SU-DHL-6 (cell line): ENCODE data around the gene MYRF.

ENCODE experiments used
- H2AFZ ChIP-seq: fragments of 200-600 bp; sonication (generic); 2 replicates; pipeline ENCODE4 v1.6.1; 2014; ENCODE audit warnings: low read depth, mild to moderate bottlenecking, moderate library complexity, mixed read lengths, antibody characterized with exemption, low read length; ENCODE audit not compliant: severe bottlenecking
- H3F3A ChIP-seq: fragments of 200-600 bp; shearing (Covaris generic); 2 replicates; pipeline ENCODE4 v1.6.0; 2016; ENCODE audit warnings: antibody characterized with exemption, mild to moderate bottlenecking; ENCODE audit not compliant: insufficient read depth
- H3K27ac ChIP-seq: fragments of 200-600 bp; sonication (generic); 2 replicates; pipeline ENCODE4 v1.5.1; 2016; ENCODE audit warnings: low read depth, mild to moderate bottlenecking, low read length, moderate library complexity, mixed read lengths
- H3K27me3 ChIP-seq: fragments of 200-600 bp; sonication (generic), shearing (Covaris generic); 2 replicates; pipeline ENCODE4 v1.6.0; 2014; ENCODE audit warnings: mild to moderate bottlenecking, low read length
- H3K36me3 ChIP-seq: fragments of 200-600 bp; sonication (generic); 2 replicates; pipeline ENCODE4 v1.6.1; 2014; ENCODE audit warnings: mild to moderate bottlenecking, low read length, mixed read lengths
- H3K4me2 ChIP-seq: fragments of 300-600, 200-600 bp; shearing (Covaris generic), sonication (generic); 2 replicates; pipeline ENCODE4 v1.6.0; 2014; ENCODE audit warnings: low read length, low read depth, mild to moderate bottlenecking; ENCODE audit not compliant: poor library complexity, severe bottlenecking
- H3K4me3 ChIP-seq: fragments of 200-600 bp; sonication (generic); 2 replicates; pipeline ENCODE4 v1.5.1; 2014; ENCODE audit warnings: antibody characterized with exemption, low read length, mild to moderate bottlenecking, mixed read lengths; ENCODE audit not compliant: insufficient read depth, poor library complexity, severe bottlenecking
- H3K79me2 ChIP-seq: fragments of 200-600 bp; sonication (generic); 2 replicates; pipeline ENCODE4 v1.6.1; 2014; ENCODE audit warnings: mild to moderate bottlenecking, low read length, moderate library complexity; ENCODE audit not compliant: insufficient read depth
- H3K9ac ChIP-seq: fragments of 200-600 bp; sonication (generic); 2 replicates; pipeline ENCODE4 v1.7.0; 2014; ENCODE audit warnings: mild to moderate bottlenecking, low read length
- H3K9me2 ChIP-seq: fragments of 200-600 bp; sonication (generic); replicated peaks from 2 replicates; pipeline ENCODE4 v1.6.1; 2014; ENCODE audit warnings: low read length; ENCODE audit not compliant: insufficient read depth
- H3K9me3 ChIP-seq: fragments of 200-600 bp; sonication (generic); 2 replicates; pipeline ENCODE4 v1.6.1; 2014; ENCODE audit warnings: low read length, mixed read lengths; ENCODE audit not compliant: insufficient read depth
- H4K20me1 ChIP-seq: fragments of 200-600 bp; sonication (generic); 2 replicates; pipeline ENCODE4 v1.6.1; 2014; ENCODE audit warnings: low read depth, mild to moderate bottlenecking, antibody characterized with exemption, low read length, moderate library complexity, mixed read lengths
- CTCF ChIP-seq: fragments of 200-600 bp; sonication (generic); IDR thresholded peaks from one replicate; pipeline ENCODE4 v1.5.1; 2017; ENCODE audit warnings: antibody characterized with exemption, mild to moderate bottlenecking, low read length, moderate library complexity; ENCODE audit not compliant: insufficient read depth, poor library complexity, severe bottlenecking
- EZH2phosphoT487 ChIP-seq: fragments of 200-600 bp; sonication (generic), shearing (Covaris generic); conservative IDR thresholded peaks from 2 replicates; pipeline ENCODE4 v1.6.1; 2018; ENCODE audit warnings: mild to moderate bottlenecking, antibody characterized with exemption, low read length, moderate library complexity, mixed read lengths

The MYRF gene

GRCh38 chr11:61713906-61714305 lies 38.5 kb upstream of the MYRF start:
- TF ChIP-seq CTCF: no peak
- no peak for TF ChIP-seq EZH2phosphoT487
- no peak overlapping the region for H3K9ac ChIP-seq
- no peaks in the 10 kb centered on the region for H4K20me1 ChIP-seq
- H3F3A ChIP-seq: no peaks in the 10 kb centered on the region
- no peaks in the 10 kb centered on the region for H3K27me3 ChIP-seq
- no peak overlapping the region for H3K27ac ChIP-seq
- H2AFZ ChIP-seq: no peak overlapping the region
- H3K36me3 ChIP-seq: no peaks in the 10 kb centered on the region
- H3K79me2 ChIP-seq: no peaks in the 10 kb centered on the region
- no peak overlapping the region for H3K4me2 ChIP-seq
- H3K9me2 ChIP-seq: no peaks in the 10 kb centered on the region
- no peak overlapping the region for H3K4me3 ChIP-seq
- H3K9me3 ChIP-seq: no peaks in the 10 kb centered on the region

- Histone ChIP-seq H3K27me3 (no peaks in the 10 kb centered on the region), H3K4me2 (no peak overlapping the region), H3K79me2 (no peaks in the 10 kb centered on the region), H3F3A (no peaks in the 10 kb centered on the region), H3K9me3 (no peaks in the 10 kb centered on the region), H4K20me1 (no peaks in the 10 kb centered on the region), H3K9me2 (no peaks in the 10 kb centered on the region), H2AFZ (no peak overlapping the region), H3K27ac (no peak overlapping the region), H3K4me3 (no peak overlapping the region), H3K9ac (no peak overlapping the region), H3K36me3 (no peaks in the 10 kb centered on the region)
- no peak for TF ChIP-seq EZH2phosphoT487
Observed at GRCh38 chr11:61714316-61714715, 38.1 kb upstream of the MYRF start.

GRCh38 chr11:61714916-61715315 lies 37.5 kb upstream of the MYRF start:
- Histone ChIP-seq H3K79me2 (no peaks in the 10 kb centered on the region), H3F3A (no peaks in the 10 kb centered on the region), H3K9me3 (no peaks in the 10 kb centered on the region), H3K4me2 (no peak overlapping the region), H3K27ac (no peak overlapping the region), H3K27me3 (no peaks in the 10 kb centered on the region), H3K36me3 (no peaks in the 10 kb centered on the region), H3K9me2 (no peaks in the 10 kb centered on the region), H3K9ac (no peak overlapping the region), H4K20me1 (no peaks in the 10 kb centered on the region), H3K4me3 (no peak overlapping the region), H2AFZ (no peak overlapping the region)
- TF ChIP-seq CTCF (no peak), EZH2phosphoT487 (no peak)

GRCh38 chr11:61715867-61716266 lies 36.6 kb upstream of the MYRF start:
- Histone ChIP-seq H3K9me3 (no peaks in the 10 kb centered on the region), H3K27ac (no peak overlapping the region), H3K79me2 (no peaks in the 10 kb centered on the region), H3K27me3 (no peaks in the 10 kb centered on the region), H2AFZ (no peak overlapping the region), H3K9ac (no peak overlapping the region), H4K20me1 (no peaks in the 10 kb centered on the region), H3K9me2 (no peaks in the 10 kb centered on the region), H3K4me2 (no peak overlapping the region), H3K4me3 (no peak overlapping the region), H3K36me3 (no peaks in the 10 kb centered on the region), H3F3A (no peaks in the 10 kb centered on the region)
- no peak for TF ChIP-seq CTCF
- TF ChIP-seq EZH2phosphoT487: no peak
